ENCODE measurements around the gene JAG2. TPM values are rescaled to one million over a fixed set of nuclear protein-coding genes. Genes with fewer than 3 reads are reported as not detected.

JAG2 gene
- total and polyA plus RNA-seq, 3 donors from 2014 or later = 12.9 to 21.3 (median 20.4) TPM

- no peak for TF ChIP-seq CTCF (IDR thresholded peaks at IDR 0.05)
- TF ChIP-seq POLR2A (IDR thresholded peaks at IDR 0.05) = no peak
- Histone ChIP-seq H3K27me3 (no peaks in the 10 kb centered on the region), H3K9me3 (no peaks in the 10 kb centered on the region), H3K4me3 (peak overlapping the region; percentile 60 to 65), H3K27ac (peak overlapping the region; percentile 59 to 77), H3K4me1 (peaks cover 40% of the 10 kb centered on the region), H3K36me3 (ENCODE audit: low read depth, missing control alignments) (no peaks in the 10 kb centered on the region)
- 40 to 48% methylated on average over 10 to 25 of the region's 25 CpGs for WGBS, 2 donors
- intact Hi-C loops (cut with DNase I; ENCODE audit: low total_unique reads) = loop anchor here (10.0 kb wide), 1 partner anchor 262 kb away; no protein-coding TSS in a partner anchor
- no peak for DNase-seq
Measured at GRCh38 chr14:105092171-105093037, 76.2 kb downstream of the JAG2 start.

GRCh38 chr14:105091517-105092170 is 76.9 kb downstream of the JAG2 start:
- no peaks in the 10 kb centered on the region for H3K36me3 ChIP-seq (ENCODE audit: low read depth, missing control alignments)
- intact Hi-C loops (cut with DNase I; ENCODE audit: low total_unique reads) = loop anchor here (10.0 kb wide), 1 partner anchor 263 kb away; no protein-coding TSS in a partner anchor
- TF ChIP-seq CTCF (IDR thresholded peaks at IDR 0.05) (no peak), POLR2A (IDR thresholded peaks at IDR 0.05) (no peak)
- 69 to 84% methylated on average over 7 to 18 of the region's 19 CpGs for WGBS, 2 donors
- H3K27ac ChIP-seq = no peak overlapping the region
- DNase-seq = peak; percentile 81
- no peaks in the 10 kb centered on the region for H3K9me3 ChIP-seq
- no peaks in the 10 kb centered on the region for H3K27me3 ChIP-seq
- peaks cover 40% of the 10 kb centered on the region for H3K4me1 ChIP-seq
- no peak overlapping the region for H3K4me3 ChIP-seq

GRCh38 chr14:105091054-105091516 is 77.5 kb downstream of the JAG2 start:
- TF ChIP-seq CTCF (IDR thresholded peaks at IDR 0.05) (no peak), POLR2A (IDR thresholded peaks at IDR 0.05) (no peak)
- Histone ChIP-seq H3K4me3 (no peak overlapping the region), H3K36me3 (ENCODE audit: low read depth, missing control alignments) (no peaks in the 10 kb centered on the region), H3K27ac (no peak overlapping the region), H3K9me3 (no peaks in the 10 kb centered on the region), H3K4me1 (peaks cover 40% of the 10 kb centered on the region), H3K27me3 (no peaks in the 10 kb centered on the region)
- intact Hi-C loops (cut with DNase I; ENCODE audit: low total_unique reads) = loop anchor here (10.0 kb wide), 1 partner anchor 264 kb away; no protein-coding TSS in a partner anchor
- DNase-seq = no peak
- WGBS, 2 donors = 92% methylated on average over 6 of the region's 9 CpGs; no CpG with 5 or more reads in 1 of the 2 donors

Small RNA genes within 50 kb of the gene (microRNA-seq; reads per million reads assigned to microRNA genes)
- gene MIR6765 (ENCODE audit: borderline number of aligned reads in 2 of 2, borderline replicate concordance in 1 of 2) = 0 to 0.69 reads per million in 2 donors

Small RNA genes within 50 kb of the gene (small RNA-seq; reads per million reads assigned to genes)
- gene AL512356.2 (0 reads per million in 2 donors), gene MIR6765 (0 reads per million in 2 donors)

Other genes starting within 250 kb of the JAG2 start
- gene PLD4, start 243.9 kb downstream of the JAG2 start, total RNA-seq = 1 to 10 TPM; 1.1 to 1.7 TPM
- gene PLD4, start 243.9 kb downstream of the JAG2 start, polyA plus RNA-seq (ENCODE audit: insufficient read depth, low read depth, low replicate concordance) = 1.2 TPM
- 10 to 100 TPM; 10.8 to 12.8 TPM for gene AHNAK2, start 190.4 kb downstream of the JAG2 start, total RNA-seq
- gene AHNAK2, start 190.4 kb downstream of the JAG2 start, polyA plus RNA-seq (ENCODE audit: insufficient read depth, low read depth, low replicate concordance) = 15.1 TPM
- gene CLBA1, start 183.0 kb downstream of the JAG2 start, total RNA-seq = 10 to 100 TPM; 27.6 to 53.9 TPM
- 47.6 TPM for gene CLBA1, start 183.0 kb downstream of the JAG2 start, polyA plus RNA-seq (ENCODE audit: insufficient read depth, low read depth, low replicate concordance)
- gene CDCA4, start 147.7 kb downstream of the JAG2 start, total RNA-seq = 10 to 100 TPM; 26.2 to 27.5 TPM
- gene CDCA4, start 147.7 kb downstream of the JAG2 start, polyA plus RNA-seq (ENCODE audit: insufficient read depth, low read depth, low replicate concordance) = 18.3 TPM
- gene GPR132, start 103.3 kb downstream of the JAG2 start, total RNA-seq = 1 to 10 TPM; 2.0 to 2.5 TPM
- gene GPR132, start 103.3 kb downstream of the JAG2 start, polyA plus RNA-seq (ENCODE audit: insufficient read depth, low read depth, low replicate concordance) = 1.2 TPM
- gene NUDT14, start 12.5 kb upstream of the JAG2 start, total RNA-seq = 10 to 100 TPM; 22.0 to 40.0 TPM
- gene NUDT14, start 12.5 kb upstream of the JAG2 start, polyA plus RNA-seq (ENCODE audit: insufficient read depth, low read depth, low replicate concordance) = 28.1 TPM
- gene BTBD6, start 79.8 kb upstream of the JAG2 start, total RNA-seq = 10 to 100 TPM; 84.1 to 97.6 TPM
- 120 TPM for gene BTBD6, start 79.8 kb upstream of the JAG2 start, polyA plus RNA-seq (ENCODE audit: insufficient read depth, low read depth, low replicate concordance)
- gene BRF1, start 132.2 kb upstream of the JAG2 start, total RNA-seq = 100 to 1,000 TPM in 1 of 2 donors, 10 to 100 TPM in 1; 95.3 to 112 TPM
- gene BRF1, start 132.2 kb upstream of the JAG2 start, polyA plus RNA-seq (ENCODE audit: insufficient read depth, low read depth, low replicate concordance) = 30.3 TPM
- 100 to 1,000 TPM; 167 to 174 TPM for gene PACS2, start 146.0 kb upstream of the JAG2 start, total RNA-seq
- 99.2 TPM for gene PACS2, start 146.0 kb upstream of the JAG2 start, polyA plus RNA-seq (ENCODE audit: insufficient read depth, low read depth, low replicate concordance)
- 1 to 10 TPM; 5.2 to 6.6 TPM for gene TEX22, start 229.8 kb upstream of the JAG2 start, total RNA-seq
- gene TEX22, start 229.8 kb upstream of the JAG2 start, polyA plus RNA-seq (ENCODE audit: insufficient read depth, low read depth, low replicate concordance) = 21.5 TPM

All from testis (tissue), 3 donors.